HG02884 (cell line): Measurements from ENCODE around the gene KDR.

ENCODE experiments used
- ATAC-seq: cut with Tn5 transposase; IDR thresholded peaks from one replicate; pipeline ENCODE4 v1.9.1; 2021; ENCODE audit warnings: mild to moderate bottlenecking, moderate library complexity; ENCODE audit not compliant: unreplicated experiment

Gene KDR

DNA sequence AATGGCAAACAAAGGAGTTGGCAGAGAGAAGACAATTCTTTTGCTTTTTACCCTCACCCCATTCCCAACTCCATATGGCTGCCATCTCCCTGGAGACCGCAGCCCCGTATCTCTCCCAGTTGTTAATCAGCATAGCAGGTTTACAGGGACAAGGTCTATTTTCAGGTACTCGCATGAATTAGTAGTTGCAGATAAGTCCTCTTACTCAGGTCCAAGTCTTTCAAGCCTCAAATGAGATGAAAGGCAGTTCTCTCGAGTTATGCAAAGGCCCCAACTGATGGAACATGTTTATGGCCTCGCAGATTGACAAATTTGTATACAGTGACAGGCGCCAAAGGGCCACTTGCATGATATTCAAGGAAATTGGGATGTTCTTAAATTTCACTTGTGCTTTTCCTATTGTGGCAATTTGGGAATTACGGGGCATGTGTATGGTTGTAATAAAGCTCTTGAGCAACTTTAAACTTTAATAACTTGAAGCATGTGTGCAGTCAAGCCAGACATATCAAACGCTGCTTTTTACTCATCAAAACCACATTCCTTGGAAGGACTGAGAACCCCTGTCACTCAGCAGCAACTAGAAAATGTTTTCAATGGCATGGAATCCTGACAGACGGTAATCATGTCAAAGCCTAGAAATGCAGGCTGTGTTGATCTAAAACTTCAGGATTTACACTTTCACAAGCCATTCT lies 45.1 kb downstream of the KDR start:
- no peak for ATAC-seq

DNA sequence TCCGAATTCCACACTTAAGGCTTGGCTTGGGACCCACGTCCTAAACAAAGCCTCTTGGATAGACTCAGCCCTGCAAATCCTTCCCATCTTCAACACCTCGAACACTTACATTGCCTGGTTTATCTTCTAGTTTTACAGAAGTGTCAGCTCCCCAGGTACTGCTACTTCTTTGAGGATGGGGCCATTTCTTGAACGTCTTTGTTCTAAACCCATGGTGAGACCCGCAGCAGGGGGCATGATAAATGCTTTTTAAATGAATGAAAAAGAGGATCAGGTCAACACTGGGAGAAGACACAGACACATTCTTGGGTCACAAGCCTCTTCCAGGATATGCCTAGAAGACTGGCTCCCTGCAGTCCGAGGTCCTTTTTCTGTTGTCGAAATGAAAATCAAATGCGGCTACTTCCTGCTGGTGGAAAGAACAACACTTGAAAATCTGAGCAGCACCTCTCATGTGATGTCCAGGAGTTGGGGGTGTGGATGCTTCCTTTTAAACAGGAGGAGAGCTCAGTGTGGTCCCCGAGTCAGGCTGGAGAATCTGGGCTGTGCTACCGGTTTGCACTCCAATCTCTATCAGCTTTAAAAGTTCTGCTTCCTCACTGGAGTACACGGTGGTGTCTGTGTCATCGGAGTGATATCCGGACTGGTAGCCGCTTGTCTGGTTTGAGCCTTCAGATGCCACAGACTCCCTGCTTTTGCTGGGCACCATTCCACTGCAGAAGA lies 45.8 kb downstream of the KDR start:
- ATAC-seq, result no peak

GRCh38 chr4:55078987-55079386 lies 46.4 kb downstream of the KDR start:
- no peak for ATAC-seq

DNA sequence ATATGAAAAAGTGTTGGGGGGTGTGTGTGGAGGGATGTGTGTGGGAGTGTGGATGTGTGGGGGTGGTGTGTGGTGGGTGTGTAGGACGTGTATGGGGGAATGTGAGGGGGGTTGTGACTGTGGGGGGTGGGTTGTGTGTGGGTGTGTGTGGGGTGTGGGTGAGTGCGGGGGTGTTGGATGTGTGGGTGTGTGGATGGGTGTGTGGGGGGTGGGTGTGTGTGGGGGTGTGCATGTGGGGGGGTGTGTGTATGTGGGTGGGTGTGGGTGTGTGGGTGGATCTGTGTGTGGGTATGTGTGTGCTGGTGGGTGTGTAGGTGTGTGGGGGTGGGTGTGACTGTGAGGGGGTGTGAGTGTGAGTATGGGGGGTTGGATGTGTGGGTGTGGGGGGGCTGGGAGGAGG lies 47.8 kb downstream of the KDR start:
- ATAC-seq, result no peak

GRCh38 chr4:55075823-55076716 lies 49.3 kb downstream of the KDR start:
- ATAC-seq, result no peak

- no peak for ATAC-seq
These were observed 50.0 kb downstream of the KDR start for GRCh38 chr4:55075376-55075775.

- ATAC-seq, result no peak
These were observed 51.0 kb downstream of the KDR start for GRCh38 chr4:55074386-55074785.

DNA sequence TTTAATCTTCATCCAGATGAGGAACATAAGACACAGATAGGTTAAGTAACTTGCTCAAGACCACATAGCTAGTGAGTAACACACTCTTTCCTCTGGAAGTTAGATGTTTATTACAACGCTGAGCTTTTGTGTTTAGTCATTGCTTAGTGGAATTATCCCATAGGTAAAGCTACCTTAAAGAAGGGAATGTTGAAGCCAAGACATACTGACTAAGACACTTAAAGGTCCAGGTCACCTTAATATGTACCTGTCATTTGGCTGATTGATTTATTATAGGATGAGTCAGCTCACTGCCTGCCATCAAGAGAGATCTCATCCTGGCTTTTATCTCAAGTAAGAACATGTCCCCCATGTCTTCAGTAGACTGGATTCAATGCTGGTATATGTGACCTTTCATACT lies 53.4 kb downstream of the KDR start:
- no peak for ATAC-seq

GRCh38 chr4:55069248-55069647 lies 56.1 kb downstream of the KDR start:
- ATAC-seq, result no peak

DNA sequence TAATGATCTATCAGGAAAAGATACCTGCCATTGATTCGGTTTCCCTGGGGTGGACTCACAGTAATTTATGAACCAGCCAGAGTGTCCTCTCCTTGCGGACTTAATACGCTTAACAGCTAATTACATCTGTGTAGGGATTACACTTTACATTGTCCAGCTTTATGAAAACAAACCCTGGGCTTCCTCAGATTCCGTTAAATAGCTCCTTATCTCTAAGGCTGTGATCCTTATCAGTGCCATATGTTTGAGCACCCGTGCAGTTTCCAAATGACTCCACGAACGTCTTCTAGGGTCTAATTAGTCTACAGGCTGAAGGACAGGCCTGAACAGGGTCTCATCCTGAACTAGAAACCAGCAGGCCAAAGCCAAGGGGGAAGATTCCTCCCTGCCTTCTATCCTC lies 56.9 kb downstream of the KDR start:
- no peak for ATAC-seq

GRCh38 chr4:55066018-55066417 lies 59.4 kb downstream of the KDR start:
- ATAC-seq, result no peak

DNA sequence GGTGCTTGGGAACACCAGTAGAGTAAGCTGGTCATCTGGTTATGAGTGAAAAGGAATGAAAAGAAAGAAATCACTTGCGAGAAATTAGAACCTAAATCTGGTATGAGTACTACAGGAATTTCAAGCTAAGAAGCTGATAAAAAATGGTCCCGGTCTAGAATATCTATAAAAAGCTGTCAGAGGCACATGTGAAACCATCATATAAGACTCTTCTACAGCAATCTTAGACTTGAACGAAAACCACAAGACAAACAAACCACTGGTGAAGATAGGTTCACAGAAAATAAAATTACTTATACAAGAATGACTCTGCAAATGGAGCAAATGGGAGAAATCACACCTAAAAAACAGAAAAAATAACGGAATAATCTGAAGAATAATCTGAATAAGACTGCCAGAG lies 69.9 kb downstream of the KDR start:
- ATAC-seq, result no peak

GRCh38 chr4:55051532-55051931 lies 73.9 kb downstream of the KDR start:
- ATAC-seq, result no peak

DNA sequence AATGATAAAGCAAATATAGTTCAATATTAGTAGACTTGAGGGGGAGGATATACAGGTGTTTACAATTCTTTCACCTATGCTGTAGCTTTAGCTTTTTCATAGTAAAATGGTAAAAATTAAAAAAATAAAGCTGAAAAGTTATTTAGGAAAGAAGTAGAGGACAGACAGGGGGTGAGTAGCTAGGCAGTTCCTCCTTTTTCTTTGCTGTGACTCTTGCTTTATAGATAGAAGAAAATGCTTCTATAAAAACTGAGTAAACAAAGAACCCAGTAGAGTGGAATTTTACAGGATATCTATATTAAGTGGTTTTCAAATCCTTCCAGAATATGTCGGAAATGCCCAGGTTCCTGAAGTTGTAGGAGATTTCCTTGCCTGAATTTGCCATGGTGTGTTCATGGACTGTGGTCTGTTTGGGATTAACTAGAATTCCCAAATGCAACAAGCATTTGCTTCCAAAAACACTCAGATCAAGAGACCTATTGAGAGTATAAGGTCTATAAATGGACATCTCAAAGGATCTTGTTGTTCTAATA lies 74.9 kb downstream of the KDR start:
- no peak for ATAC-seq

GRCh38 chr4:55038176-55038890 lies 87.1 kb downstream of the KDR start:
- ATAC-seq, result no peak

- no peak for ATAC-seq
These were observed 87.7 kb downstream of the KDR start for GRCh38 chr4:55037728-55038127.

DNA sequence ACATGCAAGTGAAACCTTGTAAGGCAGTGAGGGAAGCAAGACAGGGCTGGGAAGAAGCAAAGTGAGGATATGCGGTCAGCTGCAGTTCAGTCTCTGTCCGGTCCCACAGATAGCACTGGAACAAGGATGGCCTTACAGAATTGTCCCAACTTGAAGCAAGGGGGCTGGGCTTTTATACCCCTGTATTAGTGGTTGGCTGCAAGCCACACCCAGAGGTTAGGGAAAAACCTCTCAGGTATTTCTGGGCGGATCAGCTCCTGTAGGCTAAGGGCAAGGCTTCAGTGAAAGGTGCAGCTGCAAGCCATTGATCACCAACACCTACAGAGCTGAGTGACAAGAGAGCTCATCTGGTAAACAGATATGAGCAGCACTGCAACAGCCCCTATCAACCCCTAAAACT lies 89.0 kb downstream of the KDR start:
- no peak for ATAC-seq

GRCh38 chr4:55035892-55036291 lies 89.5 kb downstream of the KDR start:
- no peak for ATAC-seq

DNA sequence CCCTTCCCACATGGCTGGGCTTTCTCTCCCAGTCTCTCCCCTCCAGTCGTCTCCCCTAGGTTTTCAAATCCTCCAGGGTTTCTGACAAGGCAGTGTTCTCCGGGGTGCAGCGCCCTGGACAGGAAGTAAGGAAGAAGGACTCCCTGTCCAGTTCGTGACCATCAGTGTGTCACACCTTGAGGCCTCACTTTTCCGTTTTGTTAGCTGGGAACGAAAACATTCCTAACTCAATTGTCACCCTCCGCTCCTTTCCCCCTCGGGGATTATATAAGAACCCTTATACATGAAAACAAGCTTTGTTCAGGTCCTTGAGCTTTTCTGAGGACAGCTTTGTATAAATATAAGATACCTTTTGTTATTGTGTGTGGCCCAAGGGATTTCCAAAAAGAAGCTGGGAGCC lies 92.1 kb downstream of the KDR start:
- no peak for ATAC-seq

DNA sequence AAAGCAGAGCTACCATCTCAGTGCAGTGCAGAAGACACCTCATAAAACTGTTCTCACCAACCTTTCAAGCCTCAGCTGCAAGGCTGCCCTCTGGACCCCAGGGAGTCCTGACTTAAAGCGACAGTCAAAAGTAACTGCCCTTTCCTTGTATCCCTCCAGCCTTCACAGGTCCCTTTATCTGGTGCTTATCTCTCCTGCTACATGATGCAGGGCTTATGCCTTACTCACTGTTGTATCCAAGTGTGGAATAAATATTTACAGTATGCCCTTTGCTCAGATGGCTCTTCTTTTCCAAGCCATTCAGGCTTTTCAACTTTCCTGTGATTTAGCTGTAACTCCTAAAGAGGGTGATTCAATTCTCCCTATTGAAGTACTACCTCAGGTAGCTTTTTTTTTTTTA lies 92.6 kb downstream of the KDR start:
- ATAC-seq, result no peak

DNA sequence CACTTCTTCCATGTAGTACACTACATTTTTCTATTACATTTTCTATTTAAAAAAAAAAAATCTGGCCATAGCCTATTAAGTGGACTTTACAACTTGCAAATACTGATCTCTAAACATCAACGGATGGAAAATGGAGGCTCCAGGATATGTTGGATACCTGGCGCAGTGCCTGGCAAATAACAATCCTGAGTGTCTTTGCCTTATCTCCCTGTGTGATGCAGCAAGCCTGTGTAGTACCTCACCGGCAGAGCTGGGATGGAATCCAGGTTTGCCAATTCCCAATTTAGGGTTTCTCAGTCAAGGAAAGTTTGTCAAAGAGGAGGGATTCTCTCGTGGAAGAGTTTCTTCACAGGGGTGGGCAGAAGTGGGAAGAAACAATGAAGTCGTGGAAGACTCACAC lies 93.2 kb downstream of the KDR start:
- ATAC-seq, result no peak
